Gastrocnemius medialis (tissue), 4 donors: ENCODE measurements around the gene NR5A1. TPM values are rescaled to one million over a fixed set of nuclear protein-coding genes. Genes with fewer than 3 reads are reported as not detected.

Experiments used
- ATAC-seq, 2 donors: fragments of 150-250 bp; one replicate each; pipeline ENCODE4 v1.9.1; 2016
- DNase-seq, 2 donors: peaks; one replicate each; pipeline ENCODE4 v3.0.0-alpha.2; 2019
- H3K27ac ChIP-seq, 4 donors: fragments of 200-600 bp; sonication (generic); 1 replicate in 1 of 4; 2 replicates in 3 of 4; pipeline ENCODE4 v1.5.1; 2016 to 2018; ENCODE audit warnings: mild to moderate bottlenecking in 2 of 4, moderate library complexity in 1 of 4
- H3K27me3 ChIP-seq, 3 donors: fragments of 200-600 bp; sonication (generic) in 2 of 3; 1 replicate in 1 of 3; 2 replicates in 2 of 3; pipeline versions ENCODE4 v1.5.1 to v1.6.0; 2016 to 2019; ENCODE audit warnings: mild to moderate bottlenecking in 1 of 3, moderate library complexity in 1 of 3
- H3K36me3 ChIP-seq, 2 donors: fragments of 200-600 bp; sonication (generic) in 1 of 2; one replicate each; pipeline ENCODE4 v1.5.1; 2017 to 2018
- H3K4me1 ChIP-seq, 2 donors: fragments of 200-600 bp; sonication (generic) in 1 of 2; one replicate each; pipeline ENCODE4 v1.5.1; 2016 to 2017; ENCODE audit warnings: mild to moderate bottlenecking in 2 of 2
- H3K4me3 ChIP-seq, 4 donors: fragments of 200-600 bp; sonication (generic) in 3 of 4; 1 replicate in 1 of 4; 2 replicates in 3 of 4; pipeline ENCODE4 v1.5.1; 2016 to 2019; ENCODE audit warnings: mild to moderate bottlenecking in 2 of 4
- H3K9me3 ChIP-seq, 3 donors: fragments of 200-600 bp; sonication (generic) in 2 of 3; 1 replicate in 1 of 3; 2 replicates in 2 of 3; pipeline ENCODE4 v1.5.1; 2016 to 2019
- POLR2A ChIP-seq, 2 donors: fragments of 450-650 bp; IDR thresholded peaks; one replicate each; pipeline ENCODE4 v1.6.1; 2017; ENCODE audit warnings: antibody characterized with exemption in 2 of 2, mild to moderate bottlenecking in 2 of 2, moderate library complexity in 2 of 2
- in situ Hi-C, 4 donors: fragments of 200-750 bp; cut with MboI; loops; one replicate each; pipeline versions ENCODE4 v1.15.0 to v1.8.0; 2017; ENCODE audit warnings: low sequenced_read_pairs in 4 of 4
- intact Hi-C: fragments of 100-400 bp; cut with DNase I; formaldehyde crosslinking; loops from one replicate; pipeline ENCODE4 v1.15.1; 2023; ENCODE audit warnings: low total_unique reads
- total RNA-seq, 4 donors: library from RNA; depleted of rRNA; stranded (reverse); fragments of >200 nt; gene quantifications; one replicate each; pipeline versions ENCODE4 v1.1.0 to v1.2.3, GENCODE V29; 2016
- TF ChIP-seq, protein P1 (sequence below), 5 experiments: fragments of 450-650 bp in 3 of 5; fragments of 200-600 bp in 2 of 5; sonication (generic) in 2 of 5; IDR thresholded peaks in 4 of 5; conservative IDR thresholded peaks in 1 of 5; 1 replicate in 4 of 5; 2 replicates in 1 of 5; pipeline ENCODE4 v1.5.1; 2016 to 2019; ENCODE audit warnings: antibody characterized with exemption in 5 of 5, mild to moderate bottlenecking in 3 of 5, moderate library complexity in 3 of 5

Gene NR5A1
- total RNA-seq, result not detected

DNA sequence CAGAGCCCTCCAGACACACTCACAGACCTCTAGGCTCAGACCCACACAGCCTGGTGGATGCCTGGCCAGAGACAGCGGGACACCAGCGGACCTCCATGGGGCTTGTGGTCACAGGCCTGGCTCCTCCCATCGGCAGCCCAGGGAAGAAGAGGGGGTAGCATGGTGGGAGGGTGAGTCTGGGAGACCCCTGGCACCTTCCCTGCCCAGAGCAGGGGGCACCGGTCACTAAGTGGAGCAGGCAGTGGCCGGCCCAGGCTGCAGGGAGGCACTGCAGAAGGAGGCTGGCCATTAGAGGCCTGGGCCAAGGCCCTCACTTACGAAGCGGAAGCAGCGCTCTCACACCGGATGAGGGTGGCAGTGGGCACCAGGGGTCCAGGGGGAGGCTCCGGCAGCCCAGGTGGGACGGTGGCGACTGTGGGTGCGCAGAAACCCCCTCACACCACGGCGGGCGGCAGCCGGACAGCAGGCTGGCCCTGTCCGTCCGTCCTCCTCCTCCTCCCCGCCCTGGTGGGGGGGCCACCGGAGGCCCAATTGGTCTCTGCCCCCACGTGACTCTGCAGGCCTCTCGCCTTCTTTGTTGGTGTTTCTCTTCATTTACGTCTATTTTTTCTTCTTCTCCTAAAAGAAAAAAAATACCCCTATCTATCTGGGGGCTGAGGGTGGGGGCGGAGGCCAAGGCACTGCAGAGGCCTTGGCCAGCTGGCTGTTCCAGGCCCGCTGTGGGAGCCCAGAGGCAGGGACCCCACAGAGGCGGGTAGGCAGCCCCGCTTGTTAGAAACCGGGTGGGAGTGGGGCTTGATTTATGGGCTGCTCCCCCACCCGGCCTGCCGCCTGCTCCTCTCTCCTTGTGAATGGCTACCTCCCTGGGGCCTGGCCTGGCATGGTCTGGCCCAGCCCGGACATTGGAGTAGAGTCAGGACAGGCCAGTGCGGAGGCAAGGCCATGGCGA, at the start of gene NR5A1:
TSS of gene NR5A1 (minus strand) at position 469 of the 949 bp plus-strand sequence. CDS start 4,004 bp downstream, outside the sequence.
- TF ChIP-seq, protein P1, sequence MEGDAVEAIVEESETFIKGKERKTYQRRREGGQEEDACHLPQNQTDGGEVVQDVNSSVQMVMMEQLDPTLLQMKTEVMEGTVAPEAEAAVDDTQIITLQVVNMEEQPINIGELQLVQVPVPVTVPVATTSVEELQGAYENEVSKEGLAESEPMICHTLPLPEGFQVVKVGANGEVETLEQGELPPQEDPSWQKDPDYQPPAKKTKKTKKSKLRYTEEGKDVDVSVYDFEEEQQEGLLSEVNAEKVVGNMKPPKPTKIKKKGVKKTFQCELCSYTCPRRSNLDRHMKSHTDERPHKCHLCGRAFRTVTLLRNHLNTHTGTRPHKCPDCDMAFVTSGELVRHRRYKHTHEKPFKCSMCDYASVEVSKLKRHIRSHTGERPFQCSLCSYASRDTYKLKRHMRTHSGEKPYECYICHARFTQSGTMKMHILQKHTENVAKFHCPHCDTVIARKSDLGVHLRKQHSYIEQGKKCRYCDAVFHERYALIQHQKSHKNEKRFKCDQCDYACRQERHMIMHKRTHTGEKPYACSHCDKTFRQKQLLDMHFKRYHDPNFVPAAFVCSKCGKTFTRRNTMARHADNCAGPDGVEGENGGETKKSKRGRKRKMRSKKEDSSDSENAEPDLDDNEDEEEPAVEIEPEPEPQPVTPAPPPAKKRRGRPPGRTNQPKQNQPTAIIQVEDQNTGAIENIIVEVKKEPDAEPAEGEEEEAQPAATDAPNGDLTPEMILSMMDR (IDR thresholded peaks at IDR 0.05 in 4 of 5, conservative IDR thresholded peaks at IDR 0.05 in 1 of 5), result no peak
- no peak for TF ChIP-seq POLR2A (IDR thresholded peaks at IDR 0.05)
- Histone ChIP-seq H3K27ac (no peak within 1 kb of the TSS), H3K4me1 (peaks cover 3% of the 10 kb centered on the region in 2 donors), H3K4me3 (no peak within 1 kb of the TSS), H3K36me3 (no peaks in the 10 kb centered on the region), H3K27me3 (peaks cover 30 to 35% (median 34%) of the 10 kb centered on the region in 3 donors), H3K9me3 (no peaks in the 10 kb centered on the region)
- ATAC-seq, result no peak
- intact Hi-C loops (no loop called here), in situ Hi-C loops (no loop called here)
- no peak for DNase-seq

DNA sequence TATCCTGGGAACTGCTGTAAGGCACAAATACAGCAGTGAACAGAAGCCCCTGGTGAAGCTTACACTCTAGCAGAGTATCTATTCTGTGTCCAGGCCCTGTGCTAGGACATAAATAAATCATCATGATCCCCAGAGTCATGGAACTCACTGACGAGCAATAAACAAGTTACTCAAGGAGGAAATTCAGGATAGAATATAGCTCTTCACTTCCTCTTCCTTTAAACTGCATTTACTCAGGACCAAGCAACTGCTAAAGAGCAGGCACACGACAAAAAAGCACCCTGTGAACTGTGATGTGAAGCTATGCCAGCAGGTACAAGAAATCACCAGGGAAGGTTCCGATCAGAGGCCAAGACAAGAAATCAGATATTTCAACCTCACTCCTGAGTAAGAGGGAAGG, 47.8 kb upstream of the NR5A1 start:
- ATAC-seq (no peak), DNase-seq (no peak)
- H3K4me1 ChIP-seq, result no peaks in the 10 kb centered on the region
- intact Hi-C loops, result no loop called here
- TF ChIP-seq POLR2A (IDR thresholded peaks at IDR 0.05), result no peak
- TF ChIP-seq, protein P1 (IDR thresholded peaks at IDR 0.05 in 4 of 5, conservative IDR thresholded peaks at IDR 0.05 in 1 of 5), result no peak
- no peak overlapping the region for H3K4me3 ChIP-seq
- H3K9me3 ChIP-seq, result no peaks in the 10 kb centered on the region
- no peak overlapping the region for H3K27ac ChIP-seq
- no peaks in the 10 kb centered on the region for H3K27me3 ChIP-seq
- in situ Hi-C loops, result no loop called here
- H3K36me3 ChIP-seq, result no peaks in the 10 kb centered on the region

DNA sequence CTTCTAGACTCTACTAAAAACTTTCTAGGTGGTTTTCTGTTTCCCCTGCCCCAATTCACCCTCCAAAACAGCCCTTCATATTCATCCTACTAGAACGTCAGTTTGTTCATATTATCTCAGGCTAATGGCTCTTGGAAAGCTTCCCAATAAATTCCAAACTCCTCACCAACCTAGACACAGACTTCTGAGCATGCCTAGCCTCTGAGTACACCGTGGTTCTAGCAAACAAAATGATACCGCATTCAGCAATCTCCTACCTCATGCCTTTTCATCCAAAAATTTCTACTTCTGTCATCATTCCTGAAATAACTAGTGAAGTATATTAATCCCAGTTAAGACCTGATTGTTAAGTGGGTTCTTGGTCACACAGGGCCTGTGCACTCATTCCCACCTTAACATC, 46.5 kb upstream of the NR5A1 start:
- in situ Hi-C loops, result no loop called here
- TF ChIP-seq, protein P1 (IDR thresholded peaks at IDR 0.05 in 4 of 5, conservative IDR thresholded peaks at IDR 0.05 in 1 of 5), result no peak
- ATAC-seq (no peak), DNase-seq (no peak)
- intact Hi-C loops, result no loop called here
- no peaks in the 10 kb centered on the region for H3K9me3 ChIP-seq
- no peaks in the 10 kb centered on the region for H3K36me3 ChIP-seq
- no peaks in the 10 kb centered on the region for H3K4me1 ChIP-seq
- no peak overlapping the region for H3K27ac ChIP-seq
- no peaks in the 10 kb centered on the region for H3K27me3 ChIP-seq
- no peak overlapping the region for H3K4me3 ChIP-seq

DNA sequence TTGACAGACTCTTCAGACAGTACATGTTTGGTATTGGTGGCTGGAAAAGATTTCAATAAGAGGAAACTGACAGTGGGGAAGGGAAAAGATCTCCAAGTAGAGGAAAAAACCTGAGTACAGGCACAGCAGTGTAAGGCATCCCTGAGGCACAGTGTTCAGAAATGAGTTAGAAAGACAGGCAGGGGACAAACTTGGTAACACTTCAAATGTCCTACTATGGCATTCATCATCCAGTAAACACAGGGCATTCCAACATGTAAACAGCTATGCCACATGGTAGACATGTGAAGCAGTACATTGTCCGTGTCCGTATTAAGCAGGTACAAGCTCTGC, 45.0 kb upstream of the NR5A1 start:
- Histone ChIP-seq H3K4me3 (no peak overlapping the region), H3K27ac (no peak overlapping the region), H3K9me3 (no peaks in the 10 kb centered on the region), H3K4me1 (no peaks in the 10 kb centered on the region), H3K27me3 (no peaks in the 10 kb centered on the region), H3K36me3 (no peaks in the 10 kb centered on the region)
- ATAC-seq (no peak), DNase-seq (no peak)
- intact Hi-C loops (no loop called here), in situ Hi-C loops (no loop called here)
- no peak for TF ChIP-seq POLR2A (IDR thresholded peaks at IDR 0.05)
- TF ChIP-seq, protein P1 (IDR thresholded peaks at IDR 0.05 in 4 of 5, conservative IDR thresholded peaks at IDR 0.05 in 1 of 5), result no peak
